Measurements from ENCODE around the gene ZNF584. TPM values are rescaled to one million over a fixed set of nuclear protein-coding genes. Genes with fewer than 3 reads are reported as not detected.

Gene ZNF584
- total and polyA plus RNA-seq, 2 donors (not counting 1 experiment from before 2014, with no cell fraction given) = 3.0 to 12.3 TPM

DNA sequence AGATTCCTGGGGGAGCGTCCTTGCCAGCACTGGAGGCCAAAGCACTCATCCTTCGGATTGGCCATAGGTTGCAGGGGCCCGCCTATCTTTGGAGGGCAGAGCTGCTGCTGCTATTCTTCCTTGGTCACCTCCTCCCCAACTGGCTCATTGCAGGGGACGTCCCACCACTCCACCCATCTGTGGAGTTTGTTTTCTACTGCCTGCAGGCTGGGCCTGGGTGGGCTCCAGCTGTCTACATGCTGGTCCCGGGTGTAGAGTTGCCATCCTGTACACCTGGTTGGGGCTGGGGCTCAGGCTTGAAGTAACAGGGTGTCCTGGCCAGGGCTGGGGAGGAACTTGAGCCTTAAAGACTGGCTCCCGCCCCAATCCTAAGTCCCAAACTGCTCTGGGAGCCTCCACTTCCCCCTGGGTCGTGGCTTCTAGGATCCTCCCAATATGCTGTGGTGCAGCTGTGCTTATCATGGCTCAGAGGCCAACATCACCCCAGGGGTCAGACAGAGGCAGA lies 10.9 kb upstream of the ZNF584 start:
- Histone ChIP-seq H3K4me1 (ENCODE audit: control insufficient read depth in 2 of 2, insufficient read depth in 2 of 2, low read length in 2 of 2) (peaks cover 10 to 21% of the 10 kb centered on the region in 2 donors), H2AFZ (ENCODE audit: insufficient read depth, low read depth, low read length, poor library complexity, severe bottlenecking) (no peak overlapping the region), H3K9me3 (ENCODE audit: control extremely low read depth in 1 of 3, control insufficient read depth in 2 of 3, insufficient read depth in 1 of 3, low read length in 2 of 3) (peaks cover 0 to 12% (median 0%) of the 10 kb centered on the region in 3 donors), H3K9ac (ENCODE audit: low read length) (no peak overlapping the region), H3K27me3 (replicated peaks in 1 of 4; ENCODE audit: control extremely low read depth in 1 of 4, control insufficient read depth in 3 of 4, insufficient read depth in 4 of 4, low read length in 3 of 4) (peaks cover 0 to 27% (median 10%) of the 10 kb centered on the region in 4 experiments), H3K4me2 (replicated peaks; ENCODE audit: low read depth, low read length, poor library complexity, severe bottlenecking) (no peak overlapping the region), H4K20me1 (ENCODE audit: control insufficient read depth, insufficient read depth, low read length, poor library complexity, severe bottlenecking) (peaks cover 23% of the 10 kb centered on the region), H3K79me2 (ENCODE audit: control insufficient read depth, insufficient read depth, low read length) (peaks cover 7% of the 10 kb centered on the region), H3K27ac (ENCODE audit: low read length in 2 of 2) (no peak overlapping the region), H3K36me3 (replicated peaks in 1 of 2; ENCODE audit: control extremely low read depth in 1 of 2, control insufficient read depth in 1 of 2, extremely low read depth in 1 of 2, insufficient read depth in 2 of 2, low read length in 1 of 2) (peaks cover 0 to 27% of the 10 kb centered on the region in 2 experiments), H3K4me3 (ENCODE audit: control extremely low read depth in 1 of 5, extremely low read depth in 1 of 5, insufficient read depth in 1 of 5, low read depth in 2 of 5, low read length in 4 of 5) (no peak overlapping the region)
- Mint-ChIP-seq H3K4me3 (no peak overlapping the region), H3K4me1 (peaks cover 7% of the 10 kb centered on the region), H3K27me3 (peaks cover 3% of the 10 kb centered on the region), H3K27ac (no peak overlapping the region), H3K9me3 (ENCODE audit: insufficient read depth) (no peaks in the 10 kb centered on the region)
- no peak for DNase-seq
- 90% methylated on average over 7 of the region's 7 CpGs for WGBS (ENCODE audit: insufficient coverage)
- ChIA-PET CTCF (no interaction called here), POLR2A (no interaction called here)
- no peak for ATAC-seq (ENCODE audit: low read depth)
- no peak for TF ChIP-seq EZH2 (IDR thresholded peaks at IDR 0.05; ENCODE audit: borderline replicate concordance, insufficient read depth, low read depth, low read length, poor library complexity, severe bottlenecking)
- TF ChIP-seq, protein P1, sequence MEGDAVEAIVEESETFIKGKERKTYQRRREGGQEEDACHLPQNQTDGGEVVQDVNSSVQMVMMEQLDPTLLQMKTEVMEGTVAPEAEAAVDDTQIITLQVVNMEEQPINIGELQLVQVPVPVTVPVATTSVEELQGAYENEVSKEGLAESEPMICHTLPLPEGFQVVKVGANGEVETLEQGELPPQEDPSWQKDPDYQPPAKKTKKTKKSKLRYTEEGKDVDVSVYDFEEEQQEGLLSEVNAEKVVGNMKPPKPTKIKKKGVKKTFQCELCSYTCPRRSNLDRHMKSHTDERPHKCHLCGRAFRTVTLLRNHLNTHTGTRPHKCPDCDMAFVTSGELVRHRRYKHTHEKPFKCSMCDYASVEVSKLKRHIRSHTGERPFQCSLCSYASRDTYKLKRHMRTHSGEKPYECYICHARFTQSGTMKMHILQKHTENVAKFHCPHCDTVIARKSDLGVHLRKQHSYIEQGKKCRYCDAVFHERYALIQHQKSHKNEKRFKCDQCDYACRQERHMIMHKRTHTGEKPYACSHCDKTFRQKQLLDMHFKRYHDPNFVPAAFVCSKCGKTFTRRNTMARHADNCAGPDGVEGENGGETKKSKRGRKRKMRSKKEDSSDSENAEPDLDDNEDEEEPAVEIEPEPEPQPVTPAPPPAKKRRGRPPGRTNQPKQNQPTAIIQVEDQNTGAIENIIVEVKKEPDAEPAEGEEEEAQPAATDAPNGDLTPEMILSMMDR (IDR thresholded peaks at IDR 0.05) = no peak
- intact Hi-C loops (cut with micrococcal nuclease) = no loop called here

GRCh38 chr19:58398087-58398486 lies 10.4 kb upstream of the ZNF584 start:
- Mint-ChIP-seq H3K4me1 (peaks cover 7% of the 10 kb centered on the region), H3K4me3 (no peak overlapping the region), H3K27ac (no peak overlapping the region), H3K9me3 (ENCODE audit: insufficient read depth) (no peaks in the 10 kb centered on the region), H3K27me3 (peaks cover 3% of the 10 kb centered on the region)
- TF ChIP-seq, protein P1 (IDR thresholded peaks at IDR 0.05) = no peak
- no peak for TF ChIP-seq EZH2 (IDR thresholded peaks at IDR 0.05; ENCODE audit: borderline replicate concordance, insufficient read depth, low read depth, low read length, poor library complexity, severe bottlenecking)
- Histone ChIP-seq H2AFZ (ENCODE audit: insufficient read depth, low read depth, low read length, poor library complexity, severe bottlenecking) (no peak overlapping the region), H3K27me3 (replicated peaks in 1 of 4; ENCODE audit: control extremely low read depth in 1 of 4, control insufficient read depth in 3 of 4, insufficient read depth in 4 of 4, low read length in 3 of 4) (peaks cover 0 to 27% (median 10%) of the 10 kb centered on the region in 4 experiments), H3K9me3 (ENCODE audit: control extremely low read depth in 1 of 3, control insufficient read depth in 2 of 3, insufficient read depth in 1 of 3, low read length in 2 of 3) (peaks cover 0 to 12% (median 0%) of the 10 kb centered on the region in 3 donors), H3K27ac (ENCODE audit: low read length in 2 of 2) (no peak overlapping the region), H3K4me1 (ENCODE audit: control insufficient read depth in 2 of 2, insufficient read depth in 2 of 2, low read length in 2 of 2) (peaks cover 10 to 21% of the 10 kb centered on the region in 2 donors), H3K4me3 (ENCODE audit: control extremely low read depth in 1 of 5, extremely low read depth in 1 of 5, insufficient read depth in 1 of 5, low read depth in 2 of 5, low read length in 4 of 5) (no peak overlapping the region), H3K79me2 (ENCODE audit: control insufficient read depth, insufficient read depth, low read length) (peaks cover 2% of the 10 kb centered on the region), H4K20me1 (ENCODE audit: control insufficient read depth, insufficient read depth, low read length, poor library complexity, severe bottlenecking) (peaks cover 18% of the 10 kb centered on the region), H3K4me2 (replicated peaks; ENCODE audit: low read depth, low read length, poor library complexity, severe bottlenecking) (no peak overlapping the region), H3K9ac (ENCODE audit: low read length) (no peak overlapping the region), H3K36me3 (replicated peaks in 1 of 2; ENCODE audit: control extremely low read depth in 1 of 2, control insufficient read depth in 1 of 2, extremely low read depth in 1 of 2, insufficient read depth in 2 of 2, low read length in 1 of 2) (peaks cover 0 to 22% of the 10 kb centered on the region in 2 experiments)
- ChIA-PET POLR2A (no interaction called here), CTCF (no interaction called here)
- WGBS (ENCODE audit: insufficient coverage) = 90% methylated on average over 3 of the region's 4 CpGs
- no peak for DNase-seq
- intact Hi-C loops (cut with micrococcal nuclease) = no loop called here
- no peak for ATAC-seq (ENCODE audit: low read depth)

Data from B cell (primary cell).